A549 (cell line): Measurements from ENCODE around the gene FOXA1. TPM values are rescaled to one million over a fixed set of nuclear protein-coding genes. Genes with fewer than 3 reads are reported as not detected.

Experiments
- ATAC-seq, 2 experiments: fragments of 200-7000 bp in 1 of 2; fragments of >200 bp in 1 of 2; cut with Nextera tagmentation in 1 of 2; cut with Tn5 transposase in 1 of 2; 3 replicates each; pipeline versions ENCODE4 v1.8.0 to v1.9.1; 2018 to 2020; ENCODE audit warnings: mild to moderate bottlenecking in 1 of 2, moderate library complexity in 1 of 2
- CTCF ChIA-PET: fragments of 300-600 bp; sonication (Branson Sonifier 250); formaldehyde crosslinking; extraction: SDS; loops from one replicate; lab custom pipeline; 2021; ENCODE audit warnings: antibody characterized with exemption, inconsistent platforms; lab: Yijun Ruan, JAX
- POLR2A ChIA-PET: fragments of 350-600 bp; formaldehyde crosslinking; extraction: SDS; loops from one replicate; lab custom pipeline; 2021; ENCODE audit warnings: antibody characterized with exemption, inconsistent platforms; lab: Yijun Ruan, JAX
- DNase-seq, 2 experiments: peaks; one replicate each; pipeline versions ENCODE4 v3.0.0 to v3.0.0-alpha.2; 2011 to 2016; ENCODE audit warnings: low read depth in 1 of 2, low spot score in 1 of 2
- FAIRE-seq: peaks from 2 replicates; lab custom pipeline; 2011; peaks lifted over from hg19 to GRCh38; lab: Jason Lieb, UNC
- H3K27ac ChIP-seq, 2 experiments: fragments of >200 bp; sonication (Bioruptor Twin); formaldehyde crosslinking; 3 replicates each; pipeline ENCODE4 v1.5.1; 2016 to 2017
- H3K4me1 ChIP-seq: fragments of >200 bp; sonication (Bioruptor Twin); formaldehyde crosslinking; 3 replicates; pipeline ENCODE4 v1.6.1; 2016
- H3K4me2 ChIP-seq: fragments of >200 bp; sonication (Bioruptor Twin); formaldehyde crosslinking; 3 replicates; pipeline ENCODE4 v1.6.1; 2016
- H3K4me3 ChIP-seq: fragments of >200 bp; sonication (Bioruptor Twin); formaldehyde crosslinking; 3 replicates; pipeline ENCODE4 v1.5.1; 2016
- H3K9me3 ChIP-seq: fragments of >200 bp; sonication (Bioruptor Twin); formaldehyde crosslinking; 3 replicates; pipeline ENCODE4 v1.6.1; 2016
- BHLHE40 ChIP-seq: IDR thresholded peaks from 2 replicates; pipeline ENCODE4 v1.6.1; 2012; ENCODE audit warnings: low read depth, low read length, inconsistent platforms
- CBX8 ChIP-seq: fragments of 200-600 bp; sonication (generic); IDR thresholded peaks from 2 replicates; pipeline ENCODE4 v1.6.1; 2016
- CEBPB ChIP-seq, 2 experiments: fragments of >200 bp in 1 of 2; sonication (Bioruptor Twin) in 1 of 2; formaldehyde crosslinking in 1 of 2; IDR thresholded peaks; 2 replicates each; pipeline ENCODE4 v1.6.1; 2012 to 2016
- CHD2 ChIP-seq: fragments of 150-350 bp; IDR thresholded peaks from 2 replicates; pipeline ENCODE4 v1.6.1; 2014; ENCODE audit warnings: low read length; ENCODE audit not compliant: partially characterized antibody
- CHD4 ChIP-seq: fragments of 200-600 bp; sonication (generic); IDR thresholded peaks from 2 replicates; pipeline ENCODE4 v1.6.1; 2016; ENCODE audit warnings: antibody characterized with exemption, mild to moderate bottlenecking, borderline replicate concordance
- EHF ChIP-seq: fragments of 250-450 bp; sonication (Bioruptor Pico); IDR thresholded peaks from 2 replicates; pipeline ENCODE4 v1.5.0; 2020; ENCODE audit warnings: mild to moderate bottlenecking
- ESRRA ChIP-seq: fragments of 150-350 bp; IDR thresholded peaks from 2 replicates; pipeline ENCODE4 v1.6.1; 2014; ENCODE audit warnings: mild to moderate bottlenecking, low read length, borderline replicate concordance
- FOSL2 ChIP-seq, 2 experiments: fragments of 450-650 bp in 1 of 2; fragments of >200 bp in 1 of 2; sonication (Bioruptor Twin) in 1 of 2; formaldehyde crosslinking; IDR thresholded peaks; 2 replicates each; pipeline versions ENCODE4 v1.5.0 to v1.6.1; 2016 to 2020; ENCODE audit warnings: mild to moderate bottlenecking in 1 of 2, moderate library complexity in 1 of 2
- HOXA7 ChIP-seq: fragments of 250-450 bp; sonication (Bioruptor Pico); IDR thresholded peaks from 2 replicates; pipeline ENCODE4 v1.5.0; 2020; ENCODE audit warnings: mild to moderate bottlenecking, moderate library complexity
- JUN ChIP-seq, 2 experiments: fragments of >200 bp; sonication (Bioruptor Twin); formaldehyde crosslinking; IDR thresholded peaks; 2 replicates in 1 of 2; 3 replicates in 1 of 2; pipeline ENCODE4 v1.6.1; 2016 to 2017
- JUNB ChIP-seq: fragments of >200 bp; sonication (Bioruptor Twin); formaldehyde crosslinking; IDR thresholded peaks from 2 replicates; pipeline ENCODE4 v1.6.1; 2016
- MAX ChIP-seq: IDR thresholded peaks from 2 replicates; pipeline ENCODE4 v1.6.1; 2012
- NFE2L2 ChIP-seq: fragments of 150-350 bp; conservative IDR thresholded peaks from 2 replicates; pipeline ENCODE4 v1.6.1; 2014; ENCODE audit warnings: low read length
- NPAS2 ChIP-seq: fragments of 250-450 bp; sonication (Bioruptor Pico); IDR thresholded peaks from 2 replicates; pipeline ENCODE4 v1.8.0; 2022; ENCODE audit warnings: mild to moderate bottlenecking, moderate library complexity, borderline replicate concordance
- PHF8 ChIP-seq: fragments of 200-600 bp; sonication (generic); IDR thresholded peaks from 2 replicates; pipeline ENCODE4 v1.6.1; 2016; ENCODE audit warnings: low read depth, mild to moderate bottlenecking, antibody characterized with exemption, moderate library complexity, borderline replicate concordance
- RFX5 ChIP-seq: fragments of 450-650 bp; IDR thresholded peaks from 2 replicates; pipeline ENCODE4 v1.7.1; 2014; ENCODE audit warnings: antibody characterized with exemption, mild to moderate bottlenecking, moderate library complexity
- SREBF2 ChIP-seq: fragments of 450-650 bp; IDR thresholded peaks from 2 replicates; pipeline ENCODE4 v1.6.1; 2014; ENCODE audit warnings: mild to moderate bottlenecking, moderate library complexity
- ZNF302 ChIP-seq: fragments of 250-450 bp; sonication (Bioruptor Pico); IDR thresholded peaks from 2 replicates; pipeline ENCODE4 v1.9.0; 2021; ENCODE audit warnings: inconsistent platforms, mild to moderate bottlenecking, moderate library complexity
- WGBS: methylation state at CpG from one replicate; pipeline ENCODE4 v1.1.6; 2017; ENCODE audit errors: missing lambda C conversion rate; 5-methylcytosine and 5-hydroxymethylcytosine counted together
- polyA plus RNA-seq, 4 experiments: library from polyadenylated mRNA; depleted of rRNA in 3 of 4; stranded (reverse); fragments of >200 nt; fragmentation: RNase III in 1 of 4; extraction: RNeasy Plus Mini Kit Qiagen cat#74134 plus additional on column Dnase treatment in 1 of 4; gene quantifications; 2 replicates in 3 of 4; 3 replicates in 1 of 4; pipeline ENCODE4 v1.2.3, GENCODE V29; 2011 to 2017
- TF ChIP-seq, protein P1 (sequence below): fragments of >200 bp; sonication (Bioruptor Twin); formaldehyde crosslinking; IDR thresholded peaks from 2 replicates; pipeline ENCODE4 v1.6.1; 2016

The FOXA1 gene
- polyA plus RNA-seq, 2 of the 4 experiments (the other 2 are of a cell fraction): 5.5 to 17.9 TPM

GRCh38 chr14:37594238-37594970, 645 bp downstream of the FOXA1 start (continued):
- TF ChIP-seq BHLHE40: no peak
- no peak for TF ChIP-seq CHD4
- TF ChIP-seq, protein P1, sequence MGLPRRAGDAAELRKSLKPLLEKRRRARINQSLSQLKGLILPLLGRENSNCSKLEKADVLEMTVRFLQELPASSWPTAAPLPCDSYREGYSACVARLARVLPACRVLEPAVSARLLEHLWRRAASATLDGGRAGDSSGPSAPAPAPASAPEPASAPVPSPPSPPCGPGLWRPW: no peak
- TF ChIP-seq EHF: no peak
- TF ChIP-seq HOXA7 (CRISPR knock-in tag): no peak
- TF ChIP-seq PHF8: peak; percentile 58; the same call in 1 of the 2 replicates
- no peak for TF ChIP-seq FOSL2 (IDR thresholded peaks at IDR 0.05)
- TF ChIP-seq FOSL2 (CRISPR knock-in tag; IDR thresholded peaks at IDR 0.05): no peak
- no peak for TF ChIP-seq CHD2
- no peak for TF ChIP-seq CBX8
- TF ChIP-seq, all 56 proteins: peak for 5

- FAIRE-seq: no peak
- Histone ChIP-seq H3K27ac (peak overlapping the region; percentile 90 to 94; a peak in 4 of 6 replicates), H3K4me3 (peak overlapping the region; percentile 92), H3K4me1 (peaks cover 21% of the 10 kb centered on the region), H3K4me2 (peak overlapping the region; percentile 95), H3K9me3 (no peaks in the 10 kb centered on the region)
- TF ChIP-seq CEBPB (IDR thresholded peaks at IDR 0.05) (no peak), CHD2 (no peak), JUNB (no peak)
- WGBS: 18% methylated on average over 14 of the region's 14 CpGs
- DNase-seq: no peak
- POLR2A ChIA-PET: no interaction called here
- no peak for ATAC-seq
- CTCF ChIA-PET: interaction anchor here (0.6 to 2.6 kb wide), 14 partner anchors 9 to 350 kb away, joined by 3 to 19 read pairs (median 4); no protein-coding TSS in a partner anchor
Measured at GRCh38 chr14:37593511-37594237, 1.4 kb downstream of the FOXA1 start.

DNA sequence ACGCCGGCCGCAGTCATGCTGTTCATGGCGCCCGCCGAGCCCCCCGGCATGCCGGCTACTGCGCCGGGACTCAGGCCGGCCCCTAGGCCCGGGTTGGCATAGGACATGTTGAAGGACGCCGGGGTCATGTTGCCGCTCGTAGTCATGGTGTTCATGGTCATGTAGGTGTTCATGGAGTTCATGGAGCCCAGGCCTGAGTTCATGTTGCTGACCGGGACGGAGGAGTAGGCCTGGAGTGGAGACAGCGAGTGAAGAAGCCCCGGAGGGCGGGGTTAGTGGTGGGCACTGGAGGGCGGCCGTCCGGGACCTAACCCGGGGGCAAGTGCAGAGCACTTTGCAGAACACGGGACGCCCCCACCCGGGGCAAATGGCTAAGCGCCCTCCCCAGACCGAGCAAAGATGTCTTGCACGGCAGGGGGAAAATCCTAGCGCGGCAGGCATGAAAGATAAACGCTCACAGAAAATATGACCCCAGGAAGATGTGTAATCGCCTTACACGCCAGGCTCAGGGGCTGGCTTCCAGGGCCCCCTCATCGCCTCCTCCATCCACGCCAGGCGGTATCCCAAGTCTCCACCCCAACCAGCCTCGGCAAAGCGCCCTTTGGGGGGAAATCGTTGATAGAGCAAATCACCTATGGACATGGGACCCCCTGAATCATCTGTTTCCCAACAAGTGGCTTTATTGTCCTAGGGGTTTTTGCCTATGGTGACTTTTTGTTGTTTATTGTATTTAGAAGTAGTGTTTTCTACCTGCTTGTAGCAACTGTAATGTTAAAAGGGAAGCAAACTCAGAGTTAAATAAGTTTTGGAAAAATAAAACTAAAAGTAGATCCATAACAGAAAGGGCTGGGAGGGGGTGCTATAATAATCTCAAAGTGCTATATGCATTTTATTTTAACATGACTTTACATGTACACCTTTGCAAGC, 2.3 kb downstream of the FOXA1 start:
- FAIRE-seq: no peak
- 32% methylated on average over 33 of the region's 42 CpGs for WGBS
- CTCF ChIA-PET: interaction anchor here (0.6 to 2.6 kb wide), 19 partner anchors 8 to 362 kb away, joined by 3 to 19 read pairs (median 4); no protein-coding TSS in a partner anchor
- TF ChIP-seq RFX5: no peak
- TF ChIP-seq NPAS2 (CRISPR knock-in tag): no peak
- TF ChIP-seq JUN (IDR thresholded peaks at IDR 0.05): 0 out of 5 replicates have a peak, but pooled peaks of 1 of the 2 experiments have one; percentile 30
- TF ChIP-seq ZNF302 (CRISPR knock-in tag): no peak
- TF ChIP-seq, protein P1: no peak
- TF ChIP-seq EHF: no peak
- TF ChIP-seq NFE2L2: no peak
- peak; percentile 7; the same call in 1 of the 2 replicates for TF ChIP-seq MAX
- no peak for TF ChIP-seq SREBF2
- TF ChIP-seq ESRRA: no peak
- peak in 1 of 2 experiments; percentile 67 for DNase-seq
- Histone ChIP-seq H3K4me3 (peak overlapping the region; percentile 92), H3K4me1 (peaks cover 24% of the 10 kb centered on the region), H3K27ac (peak overlapping the region; percentile 87 to 90), H3K9me3 (no peaks in the 10 kb centered on the region), H3K4me2 (peak overlapping the region; percentile 95)
- POLR2A ChIA-PET: no interaction called here
- ATAC-seq: peak in 1 of 2 experiments; percentile 2; a peak in 1 of 6 replicates
